ENCODE data around the gene PPP1R12C.

PPP1R12C gene

DNA sequence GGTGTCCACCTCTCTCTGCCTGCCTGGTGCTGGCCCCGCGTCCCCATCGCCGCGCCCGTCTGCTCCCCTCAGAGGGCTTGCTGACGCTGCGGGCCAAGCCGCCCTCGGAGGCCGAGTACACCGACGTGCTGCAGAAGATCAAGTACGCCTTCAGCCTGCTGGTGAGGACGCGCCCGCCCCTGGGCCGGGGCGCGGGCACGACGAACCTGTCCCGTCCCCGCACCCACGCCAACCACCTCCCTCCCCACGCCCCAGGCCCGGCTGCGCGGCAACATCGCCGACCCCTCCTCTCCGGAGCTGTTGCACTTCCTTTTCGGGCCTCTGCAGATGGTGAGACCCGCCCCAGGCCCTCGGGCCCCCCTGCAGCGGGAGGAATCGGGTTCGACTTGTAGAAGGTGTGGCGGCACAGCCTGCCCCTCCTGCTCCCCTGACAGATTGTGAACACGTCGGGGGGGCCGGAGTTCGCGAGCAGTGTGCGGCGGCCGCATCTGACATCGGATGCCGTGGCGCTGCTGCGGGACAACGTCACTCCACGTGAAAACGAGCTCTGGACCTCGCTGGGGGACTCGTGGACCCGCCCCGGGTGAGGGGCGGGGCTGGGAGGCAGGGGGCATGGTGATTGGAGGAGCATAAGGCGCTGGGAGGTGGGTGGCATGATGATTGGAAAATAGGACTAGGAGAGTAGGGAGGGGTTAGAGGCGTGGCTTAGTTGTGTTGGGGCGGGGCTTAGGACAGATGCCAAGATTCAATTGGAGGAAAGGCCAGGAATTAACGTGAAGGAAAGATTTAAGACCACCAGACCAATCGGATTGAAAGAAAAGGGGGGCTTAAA, 35.2 kb downstream of the PPP1R12C start:
- no peak overlapping the region for H3K4me3 ChIP-seq (ENCODE audit: low read length)
- TF ChIP-seq, protein P1, sequence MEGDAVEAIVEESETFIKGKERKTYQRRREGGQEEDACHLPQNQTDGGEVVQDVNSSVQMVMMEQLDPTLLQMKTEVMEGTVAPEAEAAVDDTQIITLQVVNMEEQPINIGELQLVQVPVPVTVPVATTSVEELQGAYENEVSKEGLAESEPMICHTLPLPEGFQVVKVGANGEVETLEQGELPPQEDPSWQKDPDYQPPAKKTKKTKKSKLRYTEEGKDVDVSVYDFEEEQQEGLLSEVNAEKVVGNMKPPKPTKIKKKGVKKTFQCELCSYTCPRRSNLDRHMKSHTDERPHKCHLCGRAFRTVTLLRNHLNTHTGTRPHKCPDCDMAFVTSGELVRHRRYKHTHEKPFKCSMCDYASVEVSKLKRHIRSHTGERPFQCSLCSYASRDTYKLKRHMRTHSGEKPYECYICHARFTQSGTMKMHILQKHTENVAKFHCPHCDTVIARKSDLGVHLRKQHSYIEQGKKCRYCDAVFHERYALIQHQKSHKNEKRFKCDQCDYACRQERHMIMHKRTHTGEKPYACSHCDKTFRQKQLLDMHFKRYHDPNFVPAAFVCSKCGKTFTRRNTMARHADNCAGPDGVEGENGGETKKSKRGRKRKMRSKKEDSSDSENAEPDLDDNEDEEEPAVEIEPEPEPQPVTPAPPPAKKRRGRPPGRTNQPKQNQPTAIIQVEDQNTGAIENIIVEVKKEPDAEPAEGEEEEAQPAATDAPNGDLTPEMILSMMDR (IDR thresholded peaks at IDR 0.05; ENCODE audit: insufficient read depth, low read depth, low read length, missing control alignments), result no peak
- DNase-seq (ENCODE audit: low read depth), result peak; percentile 38

DNA sequence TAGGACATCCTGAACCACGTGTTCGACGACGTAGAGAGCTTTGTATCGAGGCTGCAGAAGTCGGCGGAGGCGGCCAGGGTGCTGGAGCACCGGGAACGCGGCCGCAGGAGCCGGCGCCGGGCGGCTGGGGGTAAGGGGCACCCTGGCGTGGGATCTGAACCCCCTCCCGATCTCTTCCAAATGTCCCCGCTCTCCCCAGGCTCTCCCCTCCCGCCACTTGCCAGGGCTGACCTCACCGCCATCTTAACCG, 35.7 kb downstream of the PPP1R12C start:
- no peak overlapping the region for H3K4me3 ChIP-seq (ENCODE audit: low read length)
- DNase-seq (ENCODE audit: low read depth), result no peak
- TF ChIP-seq, protein P1 (IDR thresholded peaks at IDR 0.05; ENCODE audit: insufficient read depth, low read depth, low read length, missing control alignments), result no peak

DNA sequence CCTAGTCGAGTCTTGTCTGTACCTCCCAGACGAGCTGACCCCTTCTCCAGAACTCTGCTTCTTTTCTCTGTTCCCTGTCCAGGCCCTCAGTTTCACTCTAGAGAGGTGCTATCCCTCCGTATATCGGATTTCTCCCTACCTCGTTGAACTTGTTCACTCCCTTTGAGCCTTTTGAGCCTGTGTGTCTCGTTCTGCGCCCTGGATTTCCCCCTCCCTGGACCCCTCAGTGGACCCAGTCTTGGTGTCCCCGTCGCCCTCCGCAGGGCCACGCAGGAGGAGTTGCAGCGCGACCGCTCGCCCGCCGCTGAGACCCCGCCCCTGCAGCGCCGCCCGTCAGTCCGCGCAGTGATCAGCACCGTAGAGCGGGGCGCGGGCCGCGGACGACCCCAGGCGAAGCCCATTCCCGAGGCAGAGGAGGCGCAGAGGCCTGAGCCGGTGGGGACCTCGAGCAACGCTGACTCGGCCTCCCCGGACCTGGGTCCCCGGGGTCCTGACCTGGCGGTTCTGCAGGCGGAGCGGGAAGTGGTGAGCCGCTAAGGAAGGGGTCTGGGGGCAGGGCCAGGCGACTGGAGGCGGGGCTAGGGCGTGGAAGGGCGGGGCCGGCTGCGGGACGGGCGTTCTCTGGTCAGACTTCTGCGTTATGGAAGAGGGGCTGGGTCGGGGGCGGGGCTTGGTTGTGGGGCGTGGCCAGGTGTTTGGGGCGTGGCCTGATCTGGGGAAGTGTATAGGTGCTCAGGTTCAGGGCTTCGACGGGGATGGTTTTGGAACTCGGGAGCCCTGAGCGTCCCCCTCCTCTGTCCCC, 36.3 kb downstream of the PPP1R12C start:
- TF ChIP-seq, protein P1 (IDR thresholded peaks at IDR 0.05; ENCODE audit: insufficient read depth, low read depth, low read length, missing control alignments), result no peak
- peak overlapping the region; percentile 47 for H3K4me3 ChIP-seq (ENCODE audit: low read length)
- DNase-seq (ENCODE audit: low read depth), result peak; percentile 94

DNA sequence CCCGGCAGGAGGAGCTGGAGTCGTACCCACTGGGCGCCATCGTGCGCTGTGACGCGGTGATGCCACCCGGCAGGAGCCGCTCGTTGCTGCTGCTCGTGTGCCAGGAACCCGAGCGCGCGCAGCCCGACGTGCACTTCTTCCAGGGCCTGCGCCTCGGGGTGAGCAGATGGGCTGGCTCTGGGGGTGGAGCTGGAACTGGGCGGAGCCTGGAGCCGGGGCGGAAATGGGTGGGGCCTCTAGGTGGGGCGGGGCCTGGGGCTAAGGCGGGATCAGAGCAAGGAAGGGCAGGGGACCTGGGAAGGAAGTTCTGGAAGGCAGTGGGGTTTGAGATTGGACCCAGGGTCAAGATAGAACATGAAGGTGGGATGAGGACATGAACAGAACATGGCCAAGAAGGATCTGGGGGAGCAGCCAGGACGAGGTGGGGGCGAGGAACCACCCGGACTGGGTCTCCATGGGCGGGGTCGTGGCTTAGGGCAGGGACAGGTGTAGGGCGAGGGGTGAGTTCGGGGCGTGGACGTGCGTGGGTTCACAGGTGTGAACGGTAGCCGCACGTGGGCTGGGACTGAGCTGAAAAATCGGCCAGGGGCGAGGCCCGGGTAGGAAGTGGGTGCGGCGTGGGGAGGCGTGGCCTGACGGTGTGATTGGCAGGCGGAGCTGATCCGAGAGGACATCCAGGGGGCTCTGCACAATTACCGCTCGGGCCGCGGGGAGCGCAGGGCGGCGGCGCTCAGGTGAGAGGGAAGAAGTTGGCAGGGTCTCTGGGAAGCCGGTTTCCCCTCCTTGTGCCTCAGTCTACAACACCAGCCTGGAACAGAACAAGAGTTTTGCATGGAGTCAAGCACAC, 37.1 kb downstream of the PPP1R12C start:
- H3K4me3 ChIP-seq (ENCODE audit: low read length), result peak overlapping the region; percentile 47
- TF ChIP-seq, protein P1 (IDR thresholded peaks at IDR 0.05; ENCODE audit: insufficient read depth, low read depth, low read length, missing control alignments), result no peak
- DNase-seq (ENCODE audit: low read depth), result peak; percentile 90

DNA sequence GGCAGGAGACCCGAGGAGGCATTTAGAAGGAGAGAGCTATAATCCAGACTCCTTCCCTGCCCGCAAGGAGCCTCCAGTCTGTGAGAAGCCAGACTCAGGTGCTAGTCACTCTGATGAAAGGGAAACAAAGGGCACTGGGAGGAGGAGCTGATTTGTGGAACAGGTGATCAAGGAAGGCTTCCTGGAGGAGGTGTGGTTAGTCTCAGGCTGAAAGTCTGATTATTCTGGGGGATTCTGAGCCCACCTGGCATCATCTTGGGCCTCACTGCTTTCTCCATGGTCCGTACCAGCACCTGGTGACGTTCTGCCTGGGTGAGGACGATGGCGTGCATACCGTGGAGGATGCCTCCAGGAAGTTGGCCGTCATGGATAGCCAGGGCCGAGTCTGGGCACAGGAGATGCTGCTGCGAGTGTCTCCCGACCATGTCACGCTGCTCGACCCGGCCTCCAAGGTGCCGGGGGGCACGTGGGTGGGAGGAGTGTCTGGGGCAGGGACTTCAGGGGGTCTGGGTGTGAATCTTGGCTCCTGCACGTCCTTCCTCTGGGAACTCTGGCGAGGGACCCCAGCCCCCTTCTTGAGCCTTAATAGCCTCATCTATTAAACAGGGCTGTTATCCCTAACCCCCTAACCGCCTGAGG, 37.9 kb downstream of the PPP1R12C start:
- DNase-seq (ENCODE audit: low read depth), result no peak

DNA sequence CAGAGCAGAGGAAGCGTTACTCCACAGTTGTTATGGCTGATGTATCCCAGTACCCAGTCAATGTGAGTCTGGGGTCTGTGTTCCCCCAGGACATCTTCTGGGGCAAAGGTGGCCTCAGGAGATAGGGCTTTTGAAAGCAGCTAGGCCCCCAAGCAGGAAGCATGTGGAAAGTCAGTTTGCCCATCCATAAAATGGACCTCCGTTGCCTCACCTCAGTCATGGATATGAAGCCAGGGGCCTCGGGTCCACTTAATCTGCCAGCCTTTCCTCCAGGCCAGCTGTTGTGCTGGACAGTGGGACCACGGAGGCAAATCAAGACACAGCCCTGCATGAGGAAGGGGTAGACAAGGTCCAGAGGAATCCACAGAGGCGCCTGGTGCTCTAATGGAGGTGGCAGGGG, 38.4 kb downstream of the PPP1R12C start:
- H3K4me3 ChIP-seq (ENCODE audit: low read length), result no peak overlapping the region
- DNase-seq (ENCODE audit: low read depth), result no peak
- TF ChIP-seq, protein P1 (IDR thresholded peaks at IDR 0.05; ENCODE audit: insufficient read depth, low read depth, low read length, missing control alignments), result no peak

More for the DNA sequence above, 37.9 kb downstream of the PPP1R12C start:
- no peak overlapping the region for H3K4me3 ChIP-seq (ENCODE audit: low read length)
- TF ChIP-seq, protein P1 (IDR thresholded peaks at IDR 0.05; ENCODE audit: insufficient read depth, low read depth, low read length, missing control alignments), result no peak
